NCI-H82 (cell line): ENCODE results near the gene PTPRE.

Experiments used
- DNase-seq: peaks from one replicate; lab custom pipeline; 2025; lab: John Stamatoyannopoulos, UW

The PTPRE gene

GRCh38 chr10:127908106-127908958 lies 1.4 kb downstream of the PTPRE start:
- no peak for DNase-seq

DNA sequence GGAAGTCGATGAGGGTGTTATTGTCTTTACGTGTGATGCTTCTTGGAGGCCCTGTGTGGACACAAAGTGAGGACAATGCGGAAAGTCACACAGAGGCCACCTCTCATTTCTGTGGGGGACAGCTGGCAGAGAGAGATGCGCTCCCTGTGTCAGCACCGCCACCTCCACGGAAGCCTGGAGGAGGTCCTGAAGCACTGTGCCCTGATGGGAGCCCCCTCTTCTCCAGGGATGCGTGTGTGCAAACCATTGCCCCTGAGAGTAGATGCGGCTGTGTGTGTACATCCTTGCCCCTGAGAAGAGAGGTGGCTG lies 2.0 kb downstream of the PTPRE start:
- no peak for DNase-seq

GRCh38 chr10:127909716-127910463 lies 3.0 kb downstream of the PTPRE start:
- DNase-seq: no peak

- DNase-seq: no peak
These were observed 3.5 kb downstream of the PTPRE start for GRCh38 chr10:127910464-127910770.

GRCh38 chr10:127911218-127911866 lies 4.4 kb downstream of the PTPRE start:
- no peak for DNase-seq

DNA sequence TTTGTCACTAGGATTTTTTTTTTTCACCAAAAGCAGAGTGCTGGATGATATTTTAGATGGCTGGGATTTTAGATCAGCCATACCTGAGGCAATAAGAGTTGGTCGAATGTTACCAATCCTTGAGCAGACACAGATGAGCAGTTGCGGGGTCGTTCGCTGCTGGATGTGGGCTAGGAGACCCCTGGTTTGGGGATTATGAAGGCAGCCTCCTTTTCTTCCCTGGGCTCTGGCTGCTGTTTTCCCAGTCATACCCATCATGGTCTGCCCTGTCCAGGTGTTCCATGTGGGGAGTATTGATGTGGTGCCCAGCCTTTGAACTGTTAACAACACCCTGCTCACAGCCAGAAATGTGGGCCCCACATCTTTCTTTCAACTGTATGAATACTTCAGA lies 5.0 kb downstream of the PTPRE start:
- DNase-seq: no peak

DNA sequence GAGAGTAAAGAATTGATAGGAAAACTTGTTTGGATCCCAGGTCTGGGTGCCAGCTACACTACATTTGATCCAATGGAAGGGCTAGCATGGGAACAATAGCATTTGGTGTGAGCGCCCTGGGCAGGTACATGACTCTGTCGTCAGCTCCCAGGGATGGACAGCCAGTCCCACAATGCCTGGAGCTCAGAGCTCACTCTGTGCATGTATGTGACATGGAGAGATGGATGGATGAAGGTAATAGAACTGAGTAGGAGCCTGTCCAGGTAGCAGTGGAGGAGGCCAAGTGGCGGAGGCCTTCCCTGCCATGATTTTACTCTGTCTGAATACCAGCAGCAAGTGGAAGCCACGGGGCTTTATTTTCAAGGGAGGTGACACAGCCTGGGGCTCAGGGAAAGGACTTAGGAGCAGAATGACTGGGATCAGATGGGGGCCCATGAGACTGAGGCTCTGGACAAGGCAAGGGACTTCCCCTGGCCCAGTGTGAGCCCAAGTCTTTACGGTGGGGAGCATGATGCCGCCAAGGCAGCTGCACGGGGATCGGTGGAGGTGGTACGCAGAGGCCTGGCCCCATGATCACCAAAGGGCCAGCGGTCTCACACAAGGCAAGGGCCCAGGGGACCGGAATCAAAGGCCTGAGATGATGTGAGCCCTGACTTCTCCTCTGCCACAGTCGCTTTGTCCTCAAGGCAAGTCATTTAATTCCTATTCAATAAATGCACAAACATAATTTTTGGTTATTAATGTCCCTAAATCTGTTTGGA lies 5.9 kb downstream of the PTPRE start:
- no peak for DNase-seq

GRCh38 chr10:127913368-127913759 lies 6.5 kb downstream of the PTPRE start:
- DNase-seq: no peak

DNA sequence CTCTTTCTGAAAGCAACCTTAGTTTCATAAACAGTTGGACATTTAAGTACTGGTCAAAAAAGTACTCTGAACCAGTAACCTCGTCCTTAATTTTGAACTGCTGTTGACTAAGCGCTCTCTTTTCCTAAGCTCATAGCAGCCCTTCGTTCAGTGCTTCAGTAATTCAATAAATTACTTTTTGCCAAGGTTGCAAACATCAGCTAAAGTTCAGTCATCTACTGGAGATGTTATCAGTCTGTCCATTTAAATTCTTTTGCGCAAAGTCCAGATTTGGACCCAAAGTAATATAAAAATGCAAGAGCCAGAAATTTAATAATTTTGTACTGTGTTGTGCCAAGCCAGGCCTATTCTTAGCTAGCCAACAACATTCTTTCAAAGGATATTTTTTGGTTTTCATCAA lies 8.4 kb downstream of the PTPRE start:
- no peak for DNase-seq

GRCh38 chr10:127916826-127917225 lies 9.9 kb downstream of the PTPRE start:
- DNase-seq: no peak

DNA sequence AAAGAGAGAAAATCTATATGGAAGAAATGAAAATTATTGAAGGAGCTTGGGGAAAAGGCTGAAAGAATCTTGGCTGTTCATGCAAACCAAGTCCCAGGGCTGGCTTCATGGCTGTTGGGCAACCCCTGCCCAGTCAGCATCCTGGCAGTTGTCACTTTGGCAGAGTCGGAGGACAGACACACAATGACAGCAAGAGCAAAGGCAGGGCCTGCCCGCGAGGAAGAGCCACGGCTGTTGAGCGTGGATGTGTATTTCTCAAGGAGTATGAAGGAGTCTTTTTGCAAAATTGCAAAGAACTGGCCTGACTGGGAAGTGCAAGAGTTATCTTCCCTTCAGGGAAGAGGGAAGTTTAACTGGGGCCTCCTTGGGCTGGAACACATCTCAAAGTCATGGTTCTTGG lies 11.7 kb downstream of the PTPRE start:
- DNase-seq: no peak

DNA sequence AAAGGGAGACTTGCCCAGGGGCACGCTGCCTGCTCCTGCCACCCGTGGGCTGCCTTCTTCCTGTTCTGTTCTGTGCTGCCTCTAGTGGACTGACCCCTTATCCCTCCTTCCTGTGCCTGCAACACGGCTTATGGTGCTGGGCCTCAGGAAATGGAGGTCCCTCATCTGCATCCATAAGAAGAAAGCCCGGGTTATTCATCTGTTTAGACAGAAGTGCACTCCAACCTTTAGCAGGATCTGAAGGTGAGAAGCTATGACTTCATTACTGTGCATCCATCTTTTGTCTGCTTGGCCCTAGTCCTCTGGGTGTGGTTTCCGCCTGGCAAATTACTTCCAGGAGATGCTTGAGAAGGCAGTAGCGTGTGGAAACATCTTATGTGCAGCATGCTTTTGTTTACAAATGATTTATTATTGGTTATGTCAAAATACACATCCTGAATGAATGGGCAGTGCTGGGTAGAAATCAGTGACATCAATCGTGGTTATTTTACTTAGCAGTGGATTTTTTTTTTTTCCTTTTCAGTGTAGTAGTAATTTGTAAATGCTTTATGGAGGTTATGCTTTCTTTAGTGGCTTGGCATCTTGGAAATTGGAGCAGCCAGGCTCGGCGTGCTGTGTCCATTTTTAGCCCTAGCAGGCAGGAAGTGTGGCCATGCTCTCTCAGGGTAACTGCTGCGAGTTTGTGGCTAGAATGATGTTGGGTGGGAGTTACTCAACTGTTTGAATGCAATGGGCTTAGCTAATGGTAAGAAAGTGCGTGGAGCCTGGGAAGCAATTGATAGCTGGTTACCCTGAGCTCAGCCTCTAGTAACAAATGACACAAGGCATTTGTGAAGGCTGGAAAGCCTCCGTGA lies 12.7 kb downstream of the PTPRE start:
- peak; percentile 17 for DNase-seq

DNA sequence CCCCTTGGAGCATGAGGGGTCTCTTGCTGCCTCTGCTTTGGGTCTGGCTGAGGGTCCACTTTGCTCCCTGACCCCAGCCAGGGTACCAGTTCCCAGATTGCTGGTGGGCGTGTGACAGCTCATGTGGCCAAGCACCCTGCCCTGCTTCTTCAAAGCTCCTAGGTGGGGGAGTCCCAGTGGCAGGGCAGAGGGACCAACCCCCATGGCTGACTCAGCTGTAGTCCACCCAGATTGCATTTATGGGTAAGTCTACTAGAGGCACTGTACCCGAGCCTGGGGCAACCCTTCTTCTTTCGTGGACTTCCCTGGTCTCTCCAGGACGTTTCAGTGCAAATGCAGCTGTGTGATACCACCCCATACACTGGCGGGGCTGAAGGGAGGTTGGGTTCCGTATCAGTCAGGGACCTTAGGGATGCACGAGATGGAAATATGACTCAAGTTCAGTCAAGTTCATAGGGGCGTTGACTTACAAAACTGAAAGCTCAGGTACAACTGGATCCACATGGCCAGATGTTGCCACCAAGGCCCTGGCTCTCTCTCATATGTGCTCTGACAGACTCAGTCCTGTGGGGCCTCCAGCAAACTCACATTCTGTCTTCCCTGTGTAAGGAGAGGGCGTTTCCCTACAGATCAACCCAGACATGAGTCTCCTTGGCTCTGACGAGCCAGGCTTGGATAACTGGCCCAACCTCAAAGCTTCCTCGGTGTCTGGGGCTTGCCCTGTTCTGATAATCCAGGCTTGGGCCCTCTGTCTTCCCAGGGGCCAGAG lies 13.6 kb downstream of the PTPRE start:
- no peak for DNase-seq

DNA sequence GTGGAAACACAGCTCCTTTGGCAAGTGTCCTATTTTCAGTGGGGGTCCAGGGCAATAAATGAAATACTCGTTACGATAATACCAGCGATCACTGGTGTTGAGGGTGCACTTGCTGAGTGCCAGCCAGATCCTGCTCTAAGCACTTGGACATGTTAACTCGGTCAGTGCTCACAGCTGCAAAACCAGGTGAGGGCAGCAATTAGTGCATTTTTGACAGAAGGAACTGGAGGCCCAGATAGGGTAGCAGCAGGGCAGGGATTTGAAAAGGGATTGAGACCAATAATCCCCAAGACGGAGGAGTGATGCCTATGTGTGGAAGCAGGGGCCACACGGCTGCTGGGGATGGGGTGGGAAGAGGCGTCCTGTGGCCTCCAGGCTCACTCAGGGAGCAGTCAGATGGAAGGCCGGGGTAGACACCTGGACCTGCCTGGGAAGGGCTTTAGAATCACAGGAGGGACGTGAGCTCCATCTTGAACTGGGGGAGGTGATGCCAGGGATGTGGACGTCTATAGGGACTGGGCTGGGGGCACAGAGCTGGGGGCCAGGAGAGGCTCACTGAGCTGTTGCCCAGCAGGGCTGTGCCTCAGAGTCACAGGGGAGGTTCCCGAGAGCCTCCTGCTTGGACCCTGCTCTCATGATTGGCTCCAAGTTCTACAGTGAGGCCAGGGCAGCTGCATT lies 14.3 kb downstream of the PTPRE start:
- DNase-seq: peak; percentile 86

DNA sequence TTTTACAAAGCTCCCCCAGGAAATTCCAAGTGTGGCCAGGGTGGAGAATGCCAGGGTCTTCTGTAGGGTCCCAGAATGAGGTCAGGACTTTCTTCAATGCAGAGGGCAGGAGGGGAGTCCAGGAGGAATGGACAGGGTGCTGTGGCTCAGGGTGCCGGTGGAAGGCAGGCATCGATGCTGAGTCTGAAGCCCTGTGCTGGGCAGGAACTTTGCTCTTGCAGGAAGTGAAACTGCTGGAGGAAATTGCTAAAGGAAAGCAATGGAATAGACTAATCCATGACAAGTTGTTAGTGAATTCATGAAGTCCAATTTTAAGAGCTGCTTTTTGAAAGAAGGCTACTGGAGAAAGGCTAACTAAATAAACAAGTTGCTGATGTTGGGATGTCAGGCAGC lies 14.8 kb downstream of the PTPRE start:
- DNase-seq: no peak

GRCh38 chr10:127922206-127922605 lies 15.3 kb downstream of the PTPRE start:
- DNase-seq: no peak

DNA sequence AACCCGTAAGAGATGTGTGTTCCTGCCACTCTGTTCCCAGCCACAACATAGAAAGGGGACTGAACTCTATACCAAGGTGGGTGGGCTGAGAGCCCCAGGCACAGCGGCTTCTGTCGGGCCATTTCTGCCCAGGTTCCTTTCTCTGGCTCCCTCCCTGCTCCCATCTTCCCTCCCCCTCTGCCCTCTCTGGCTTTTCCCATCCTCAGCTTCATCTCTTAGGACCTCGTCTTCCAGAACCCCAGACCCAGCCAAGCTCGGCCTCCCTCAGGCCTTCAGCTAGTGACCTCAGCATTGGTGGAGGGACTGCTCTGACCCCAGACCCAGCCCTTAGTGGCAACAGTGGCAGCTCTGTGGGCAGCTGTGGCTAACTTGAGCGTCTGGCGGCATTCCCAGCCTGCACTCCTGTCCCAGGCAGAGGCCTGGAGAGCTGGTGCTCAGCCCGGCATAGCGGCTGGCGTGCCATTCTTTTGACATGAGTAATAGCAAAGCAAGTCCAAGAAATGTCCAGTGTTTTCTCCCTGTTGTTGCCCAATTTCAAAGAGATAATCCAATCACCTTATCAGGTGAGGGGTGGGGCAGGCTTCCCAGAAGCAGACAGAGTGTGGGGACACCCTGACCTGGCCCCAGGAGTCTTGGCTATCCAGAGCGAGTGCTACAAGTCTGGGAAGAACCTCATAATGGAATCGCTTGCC lies 15.9 kb downstream of the PTPRE start:
- DNase-seq: no peak

DNA sequence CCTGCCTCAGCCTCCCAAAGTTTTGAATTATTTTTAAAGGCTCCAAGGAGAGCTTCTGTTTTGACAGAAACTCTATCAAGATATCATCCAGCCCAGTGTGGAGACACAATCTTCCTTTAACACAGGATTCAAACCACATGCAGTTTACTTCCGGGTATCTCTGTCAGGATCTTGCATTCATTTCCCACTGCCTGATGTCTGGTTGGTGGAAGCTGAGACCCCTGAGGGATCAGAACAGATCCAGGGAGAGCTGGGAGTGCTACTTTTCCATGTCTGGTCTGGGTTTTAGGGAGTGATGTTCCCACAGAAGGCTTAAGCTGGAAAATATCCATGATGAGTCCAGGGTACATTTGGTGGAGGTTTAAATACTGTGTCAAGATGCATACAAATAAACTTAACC lies 16.7 kb downstream of the PTPRE start:
- no peak for DNase-seq

GRCh38 chr10:127925471-127926207 lies 18.7 kb downstream of the PTPRE start:
- peak; percentile 64 for DNase-seq
